HG02763 (cell line): ENCODE data around the gene CEACAM20.
"Not testable (repeated sequence)": the region's sequence is repeated elsewhere in the genome, so short reads cannot be mapped to it uniquely, and the experiment has no call there.

Source experiments
- ATAC-seq: cut with Tn5 transposase; IDR thresholded peaks from one replicate; pipeline ENCODE4 v1.9.1; 2021; ENCODE audit warnings: mild to moderate bottlenecking, moderate library complexity; ENCODE audit not compliant: unreplicated experiment

CEACAM20 gene

GRCh38 chr19:44529536-44529935, at the start of gene CEACAM20:
TSS of gene CEACAM20 (minus strand) at chr19:44529675. CDS start at chr19:44529509, 166 bp downstream.
- no peak for ATAC-seq

GRCh38 chr19:44577566-44577874, 48.0 kb upstream of the CEACAM20 start:
- ATAC-seq = no peak

- ATAC-seq = no peak
These were observed 47.5 kb upstream of the CEACAM20 start for GRCh38 chr19:44576843-44577565.

- no peak for ATAC-seq
These were observed 45.7 kb upstream of the CEACAM20 start for GRCh38 chr19:44575116-44575700.

- ATAC-seq = no peak
These were observed 44.9 kb upstream of the CEACAM20 start for GRCh38 chr19:44574186-44574950.

GRCh38 chr19:44573627-44574026, 44.2 kb upstream of the CEACAM20 start:
- ATAC-seq = no peak

GRCh38 chr19:44573183-44573582, 43.7 kb upstream of the CEACAM20 start:
- no peak for ATAC-seq

GRCh38 chr19:44572581-44572900, 43.1 kb upstream of the CEACAM20 start:
- ATAC-seq = no peak

- no peak for ATAC-seq
These were observed 42.5 kb upstream of the CEACAM20 start for GRCh38 chr19:44571830-44572580.

GRCh38 chr19:44570984-44571684, 41.7 kb upstream of the CEACAM20 start:
- no peak for ATAC-seq

GRCh38 chr19:44570603-44570983, 41.1 kb upstream of the CEACAM20 start:
- no peak for ATAC-seq

GRCh38 chr19:44567745-44568144, 38.3 kb upstream of the CEACAM20 start:
- no peak for ATAC-seq

- no peak for ATAC-seq
These were observed 37.5 kb upstream of the CEACAM20 start for GRCh38 chr19:44566984-44567383.

GRCh38 chr19:44563086-44563655, 33.7 kb upstream of the CEACAM20 start:
- ATAC-seq = not testable (repeated sequence)

GRCh38 chr19:44557933-44558332, 28.5 kb upstream of the CEACAM20 start:
- ATAC-seq = no peak

GRCh38 chr19:44554641-44555246, 25.3 kb upstream of the CEACAM20 start:
- ATAC-seq = no peak

GRCh38 chr19:44553478-44554171, 24.1 kb upstream of the CEACAM20 start:
- ATAC-seq = no peak

GRCh38 chr19:44552324-44552723, 22.8 kb upstream of the CEACAM20 start:
- no peak for ATAC-seq

GRCh38 chr19:44551850-44552249, 22.4 kb upstream of the CEACAM20 start:
- no peak for ATAC-seq

GRCh38 chr19:44550976-44551375, 21.5 kb upstream of the CEACAM20 start:
- ATAC-seq = not testable (repeated sequence)
